OCI-LY1 (cell line): ENCODE results near the gene NIT1.

Experiments used
- H2AFZ ChIP-seq: fragments of 200-600 bp; sonication (generic), shearing (Covaris generic); 2 replicates; pipeline ENCODE4 v1.6.0; 2014; ENCODE audit warnings: antibody characterized with exemption, mild to moderate bottlenecking, low read length
- H3F3A ChIP-seq: fragments of 200-600 bp; sonication (generic), shearing (Covaris generic); 2 replicates; pipeline ENCODE4 v1.6.0; 2014; ENCODE audit warnings: mild to moderate bottlenecking, antibody characterized with exemption, low read length, moderate library complexity; ENCODE audit not compliant: insufficient read depth
- H3K27ac ChIP-seq: fragments of 200-600 bp; sonication (generic); 2 replicates; pipeline ENCODE4 v1.5.1; 2014; ENCODE audit warnings: low read length, mixed run types, mild to moderate bottlenecking, low read depth; ENCODE audit not compliant: poor library complexity, severe bottlenecking
- H3K27me3 ChIP-seq: fragments of 200-600 bp; sonication (generic); 2 replicates; pipeline ENCODE4 v1.6.0; 2014; ENCODE audit warnings: antibody characterized with exemption, mild to moderate bottlenecking, low read length, moderate library complexity; ENCODE audit not compliant: insufficient read depth
- H3K36me3 ChIP-seq: fragments of 200-600 bp; sonication (generic); 2 replicates; pipeline ENCODE4 v1.6.1; 2014; ENCODE audit warnings: mild to moderate bottlenecking, antibody characterized with exemption, low read length, moderate library complexity, mixed read lengths; ENCODE audit not compliant: insufficient read depth
- H3K4me1 ChIP-seq: fragments of 200-600 bp; sonication (generic); 2 replicates; pipeline ENCODE4 v1.5.1; 2014; ENCODE audit warnings: mild to moderate bottlenecking, low read length, moderate library complexity; ENCODE audit not compliant: insufficient read depth, severe bottlenecking
- H3K4me2 ChIP-seq: fragments of 200-600 bp; sonication (generic), shearing (Covaris generic); 2 replicates; pipeline ENCODE4 v1.6.1; 2014; ENCODE audit warnings: low read length
- H3K4me3 ChIP-seq: fragments of 200-600 bp; sonication (generic); 2 replicates; pipeline ENCODE4 v1.5.1; 2014; ENCODE audit warnings: low read length, low read depth, mild to moderate bottlenecking, mixed read lengths; ENCODE audit not compliant: poor library complexity, severe bottlenecking
- H3K79me2 ChIP-seq: fragments of 200-600 bp; shearing (Covaris generic); 2 replicates; pipeline ENCODE4 v1.6.1; 2016; ENCODE audit warnings: mixed run types, low read length, mixed read lengths; ENCODE audit not compliant: insufficient read depth
- H3K9ac ChIP-seq: fragments of 200-600 bp; sonication (generic), shearing (Covaris generic); 2 replicates; pipeline ENCODE4 v1.6.1; 2014; ENCODE audit warnings: mild to moderate bottlenecking, low read length, mixed read lengths
- H3K9me2 ChIP-seq: fragments of 200-600 bp; sonication (generic), shearing (Covaris generic); 2 replicates; pipeline ENCODE4 v1.6.1; 2014; ENCODE audit warnings: low read depth, mild to moderate bottlenecking, low read length, mixed read lengths
- H3K9me3 ChIP-seq: fragments of 200-600 bp; shearing (Covaris generic); 2 replicates; pipeline ENCODE4 v1.6.1; 2014; ENCODE audit warnings: low read length, mixed read lengths
- H4K20me1 ChIP-seq: fragments of 200-600 bp; sonication (generic), shearing (Covaris generic); 2 replicates; pipeline ENCODE4 v1.6.0; 2016; ENCODE audit warnings: mild to moderate bottlenecking, low read length; ENCODE audit not compliant: insufficient read depth
- CTCF ChIP-seq: fragments of 200-600 bp; sonication (generic), shearing (Covaris generic); IDR thresholded peaks from 2 replicates; pipeline ENCODE4 v1.5.1; 2017; ENCODE audit warnings: mild to moderate bottlenecking, antibody characterized with exemption, low read length, moderate library complexity, mixed read lengths
- EZH2 ChIP-seq: fragments of 200-600 bp; sonication (generic), shearing (Covaris generic); IDR thresholded peaks from 2 replicates; pipeline ENCODE4 v1.8.0; 2017; ENCODE audit warnings: borderline replicate concordance, mixed run types, mild to moderate bottlenecking, antibody characterized with exemption, low read length, moderate library complexity, mixed read lengths

Gene NIT1

GRCh38 chr1:161130266-161130665 is 12.4 kb downstream of the NIT1 start:
- Histone ChIP-seq H3K4me2 (peak overlapping the region; percentile 99; the same call in 1 of the 2 replicates), H3F3A (0 out of 2 replicates have a peak, but pooled peaks cover 4% of the 10 kb centered on the region)

GRCh38 chr1:161131523-161132409 is 13.9 kb downstream of the NIT1 start:
- H3K9ac ChIP-seq = peak overlapping the region; percentile 95
- 0 out of 2 replicates have a peak, but pooled peaks cover 4% of the 10 kb centered on the region for H3F3A ChIP-seq
- TF ChIP-seq EZH2 = no peak
- TF ChIP-seq CTCF = no peak
- peaks cover 33% of the 10 kb centered on the region for H3K36me3 ChIP-seq
- H2AFZ ChIP-seq = no peak overlapping the region
- peak overlapping the region; percentile 96 for H3K4me3 ChIP-seq
- peak overlapping the region; percentile 99 for H3K4me2 ChIP-seq
- H3K79me2 ChIP-seq = peaks cover 13% of the 10 kb centered on the region; the same call in 1 of the 2 replicates
- H3K27ac ChIP-seq = peak overlapping the region; percentile 13
- peaks cover 28% of the 10 kb centered on the region for H3K4me1 ChIP-seq
- H4K20me1 ChIP-seq = no peaks in the 10 kb centered on the region
- no peaks in the 10 kb centered on the region for H3K9me3 ChIP-seq
- no peaks in the 10 kb centered on the region for H3K9me2 ChIP-seq
- H3K27me3 ChIP-seq = no peaks in the 10 kb centered on the region

More at GRCh38 chr1:161130266-161130665, 12.4 kb downstream of the NIT1 start:
- Histone ChIP-seq H3K36me3 (peaks cover 45% of the 10 kb centered on the region), H3K79me2 (peaks cover 13% of the 10 kb centered on the region; the same call in 1 of the 2 replicates), H3K9me2 (no peaks in the 10 kb centered on the region), H3K27ac (no peak overlapping the region), H3K4me1 (peaks cover 28% of the 10 kb centered on the region), H3K9ac (no peak overlapping the region), H2AFZ (no peak overlapping the region), H3K27me3 (no peaks in the 10 kb centered on the region), H4K20me1 (no peaks in the 10 kb centered on the region), H3K9me3 (no peaks in the 10 kb centered on the region), H3K4me3 (no peak overlapping the region)
- no peak for TF ChIP-seq EZH2
- TF ChIP-seq CTCF = no peak

- Histone ChIP-seq H3K36me3 (peaks cover 25% of the 10 kb centered on the region), H3K27ac (peak within 1 kb of the TSS; percentile 69), H3K4me3 (peak within 1 kb of the TSS; percentile 96), H3K27me3 (no peaks in the 10 kb centered on the region), H3K9me3 (no peaks in the 10 kb centered on the region), H3F3A (0 out of 2 replicates have a peak, but pooled peaks cover 4% of the 10 kb centered on the region), H3K79me2 (peaks cover 13% of the 10 kb centered on the region; the same call in 1 of the 2 replicates), H3K4me1 (peaks cover 28% of the 10 kb centered on the region), H3K9me2 (no peaks in the 10 kb centered on the region), H2AFZ (no peak within 1 kb of the TSS), H4K20me1 (no peaks in the 10 kb centered on the region), H3K9ac (peak within 1 kb of the TSS; percentile 95), H3K4me2 (peak within 1 kb of the TSS; percentile 99)
- TF ChIP-seq CTCF (peak; percentile 6; the same call in 1 of the 2 replicates), EZH2 (no peak)
Observed at GRCh38 chr1:161132410-161133219, 14.7 kb downstream of the NIT1 start, which contains the start of gene DEDD. TSS of gene DEDD (minus strand) at chr1:161132667. CDS start at chr1:161124462, 8,205 bp downstream.
